WTC11 (cell line): ENCODE data around the gene SNRNP70.

Experiments
- CBFB ChIP-seq: sonication (generic); formaldehyde crosslinking; IDR thresholded peaks from 2 replicates; pipeline ENCODE4 v1.8.1; 2022; ENCODE audit warnings: mild to moderate bottlenecking, low read depth, missing genetic modification reagents
- FOXJ3 ChIP-seq: sonication (generic); formaldehyde crosslinking; IDR thresholded peaks from 2 replicates; pipeline ENCODE4 v1.9.0; 2021; ENCODE audit warnings: missing genetic modification reagents, mild to moderate bottlenecking, borderline replicate concordance
- MAX ChIP-seq: sonication (generic); formaldehyde crosslinking; IDR thresholded peaks from 2 replicates; pipeline ENCODE4 v1.8.0; 2022; ENCODE audit warnings: mild to moderate bottlenecking, missing genetic modification reagents
- ZNF425 ChIP-seq: fragments of 250-450 bp; sonication (Bioruptor Pico); conservative IDR thresholded peaks from 2 replicates; pipeline ENCODE4 v1.9.0; 2021; ENCODE audit warnings: mild to moderate bottlenecking
- TF ChIP-seq, protein P1 (sequence below): fragments of 200-600 bp; IDR thresholded peaks from 2 replicates; pipeline ENCODE4 v1.8.0; 2022; ENCODE audit warnings: antibody characterized with exemption
- TF ChIP-seq, protein P2 (sequence below): fragments of 250-450 bp; sonication (Bioruptor Pico); IDR thresholded peaks from 2 replicates; pipeline ENCODE4 v1.9.0; 2021; ENCODE audit warnings: mild to moderate bottlenecking, borderline replicate concordance

GRCh38 chr19:49086296-49086695 is 1.0 kb downstream of the SNRNP70 start:
- TF ChIP-seq, protein P1, sequence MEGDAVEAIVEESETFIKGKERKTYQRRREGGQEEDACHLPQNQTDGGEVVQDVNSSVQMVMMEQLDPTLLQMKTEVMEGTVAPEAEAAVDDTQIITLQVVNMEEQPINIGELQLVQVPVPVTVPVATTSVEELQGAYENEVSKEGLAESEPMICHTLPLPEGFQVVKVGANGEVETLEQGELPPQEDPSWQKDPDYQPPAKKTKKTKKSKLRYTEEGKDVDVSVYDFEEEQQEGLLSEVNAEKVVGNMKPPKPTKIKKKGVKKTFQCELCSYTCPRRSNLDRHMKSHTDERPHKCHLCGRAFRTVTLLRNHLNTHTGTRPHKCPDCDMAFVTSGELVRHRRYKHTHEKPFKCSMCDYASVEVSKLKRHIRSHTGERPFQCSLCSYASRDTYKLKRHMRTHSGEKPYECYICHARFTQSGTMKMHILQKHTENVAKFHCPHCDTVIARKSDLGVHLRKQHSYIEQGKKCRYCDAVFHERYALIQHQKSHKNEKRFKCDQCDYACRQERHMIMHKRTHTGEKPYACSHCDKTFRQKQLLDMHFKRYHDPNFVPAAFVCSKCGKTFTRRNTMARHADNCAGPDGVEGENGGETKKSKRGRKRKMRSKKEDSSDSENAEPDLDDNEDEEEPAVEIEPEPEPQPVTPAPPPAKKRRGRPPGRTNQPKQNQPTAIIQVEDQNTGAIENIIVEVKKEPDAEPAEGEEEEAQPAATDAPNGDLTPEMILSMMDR: no peak
- TF ChIP-seq, protein P2, sequence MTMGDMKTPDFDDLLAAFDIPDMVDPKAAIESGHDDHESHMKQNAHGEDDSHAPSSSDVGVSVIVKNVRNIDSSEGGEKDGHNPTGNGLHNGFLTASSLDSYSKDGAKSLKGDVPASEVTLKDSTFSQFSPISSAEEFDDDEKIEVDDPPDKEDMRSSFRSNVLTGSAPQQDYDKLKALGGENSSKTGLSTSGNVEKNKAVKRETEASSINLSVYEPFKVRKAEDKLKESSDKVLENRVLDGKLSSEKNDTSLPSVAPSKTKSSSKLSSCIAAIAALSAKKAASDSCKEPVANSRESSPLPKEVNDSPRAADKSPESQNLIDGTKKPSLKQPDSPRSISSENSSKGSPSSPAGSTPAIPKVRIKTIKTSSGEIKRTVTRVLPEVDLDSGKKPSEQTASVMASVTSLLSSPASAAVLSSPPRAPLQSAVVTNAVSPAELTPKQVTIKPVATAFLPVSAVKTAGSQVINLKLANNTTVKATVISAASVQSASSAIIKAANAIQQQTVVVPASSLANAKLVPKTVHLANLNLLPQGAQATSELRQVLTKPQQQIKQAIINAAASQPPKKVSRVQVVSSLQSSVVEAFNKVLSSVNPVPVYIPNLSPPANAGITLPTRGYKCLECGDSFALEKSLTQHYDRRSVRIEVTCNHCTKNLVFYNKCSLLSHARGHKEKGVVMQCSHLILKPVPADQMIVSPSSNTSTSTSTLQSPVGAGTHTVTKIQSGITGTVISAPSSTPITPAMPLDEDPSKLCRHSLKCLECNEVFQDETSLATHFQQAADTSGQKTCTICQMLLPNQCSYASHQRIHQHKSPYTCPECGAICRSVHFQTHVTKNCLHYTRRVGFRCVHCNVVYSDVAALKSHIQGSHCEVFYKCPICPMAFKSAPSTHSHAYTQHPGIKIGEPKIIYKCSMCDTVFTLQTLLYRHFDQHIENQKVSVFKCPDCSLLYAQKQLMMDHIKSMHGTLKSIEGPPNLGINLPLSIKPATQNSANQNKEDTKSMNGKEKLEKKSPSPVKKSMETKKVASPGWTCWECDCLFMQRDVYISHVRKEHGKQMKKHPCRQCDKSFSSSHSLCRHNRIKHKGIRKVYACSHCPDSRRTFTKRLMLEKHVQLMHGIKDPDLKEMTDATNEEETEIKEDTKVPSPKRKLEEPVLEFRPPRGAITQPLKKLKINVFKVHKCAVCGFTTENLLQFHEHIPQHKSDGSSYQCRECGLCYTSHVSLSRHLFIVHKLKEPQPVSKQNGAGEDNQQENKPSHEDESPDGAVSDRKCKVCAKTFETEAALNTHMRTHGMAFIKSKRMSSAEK (CRISPR knock-in tag): no peak
- no peak for TF ChIP-seq MAX
- no peak for TF ChIP-seq FOXJ3 (CRISPR knock-in tag)
- TF ChIP-seq ZNF425 (CRISPR knock-in tag): no peak
- no peak for TF ChIP-seq CBFB (CRISPR knock-in tag)
